IPS-NIHi7 (cell line): Measurements from ENCODE around the gene PIK3CB.
"Not testable (repeated sequence)": the region's sequence is repeated elsewhere in the genome, so short reads cannot be mapped to it uniquely, and the experiment has no call there.

Experiments used
- DNase-seq: peaks from one replicate; pipeline ENCODE4 v3.0.0; 2012; ENCODE audit warnings: mixed read lengths; ENCODE audit errors: extremely low spot score

Gene PIK3CB

DNA sequence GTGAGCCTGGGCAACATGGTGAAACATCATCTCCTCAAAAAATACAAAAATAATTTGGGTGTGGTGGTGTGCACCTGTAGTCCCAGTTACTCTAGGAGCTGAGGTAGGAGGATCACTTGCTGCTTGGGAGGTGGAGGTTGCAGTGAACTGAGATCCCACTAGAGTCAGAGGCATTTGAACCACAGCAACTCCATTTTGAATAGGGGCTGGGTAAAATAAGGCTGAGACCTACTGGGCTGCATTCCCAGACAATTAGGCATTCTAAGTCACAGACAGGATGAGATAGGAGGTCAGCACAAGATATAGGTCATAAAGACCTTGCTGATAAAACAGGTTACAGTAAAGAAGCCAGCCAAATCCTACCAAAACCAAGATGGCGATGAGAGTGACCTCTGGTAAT lies 12.1 kb upstream of the PIK3CB start:
- DNase-seq: not testable (repeated sequence)

GRCh38 chr3:138846262-138846791 lies 11.6 kb upstream of the PIK3CB start:
- no peak for DNase-seq

- DNase-seq: peak; percentile 35
Observed at GRCh38 chr3:138845771-138846173, 11.0 kb upstream of the PIK3CB start.

- no peak for DNase-seq
Observed at GRCh38 chr3:138845181-138845601, 10.5 kb upstream of the PIK3CB start.

DNA sequence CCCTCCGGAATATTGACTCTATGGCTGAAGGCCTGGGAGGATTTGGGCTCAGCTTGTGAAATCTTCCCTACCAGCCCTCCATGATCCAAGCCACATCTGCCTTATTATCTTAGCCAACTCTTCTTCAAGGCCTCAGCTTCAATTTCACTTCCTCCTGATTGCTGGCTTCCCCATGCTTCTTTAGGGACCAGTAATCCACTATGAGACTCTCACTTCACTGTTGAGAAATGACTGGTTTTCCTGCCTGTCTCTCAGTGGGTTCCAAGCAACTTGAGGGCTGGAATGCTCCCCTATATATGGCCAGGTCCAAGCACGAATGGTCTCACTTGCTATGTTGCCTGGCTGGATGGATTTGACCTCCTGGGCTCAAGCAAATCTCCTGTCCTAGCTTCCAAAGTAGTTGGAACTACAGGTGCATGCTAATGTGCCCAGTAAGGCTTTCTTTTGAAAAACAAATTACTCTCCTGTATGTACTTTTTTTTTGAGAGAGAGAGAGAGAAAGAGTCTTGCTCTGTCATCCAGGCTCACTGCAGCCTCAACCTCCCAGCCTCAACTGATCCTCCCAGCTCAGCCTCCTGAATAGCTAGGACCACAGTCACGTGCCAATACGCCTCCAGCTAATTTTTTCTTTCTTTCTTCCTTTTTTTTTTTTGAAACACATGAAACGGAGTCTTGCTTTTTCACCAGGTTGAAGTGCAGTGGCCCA lies 7.9 kb upstream of the PIK3CB start:
- no peak for DNase-seq

- DNase-seq: not testable (repeated sequence)
Observed at GRCh38 chr3:138838385-138838784, 3.7 kb upstream of the PIK3CB start.

GRCh38 chr3:138835846-138836245 lies 1.1 kb upstream of the PIK3CB start:
- DNase-seq: not testable (repeated sequence)

DNA sequence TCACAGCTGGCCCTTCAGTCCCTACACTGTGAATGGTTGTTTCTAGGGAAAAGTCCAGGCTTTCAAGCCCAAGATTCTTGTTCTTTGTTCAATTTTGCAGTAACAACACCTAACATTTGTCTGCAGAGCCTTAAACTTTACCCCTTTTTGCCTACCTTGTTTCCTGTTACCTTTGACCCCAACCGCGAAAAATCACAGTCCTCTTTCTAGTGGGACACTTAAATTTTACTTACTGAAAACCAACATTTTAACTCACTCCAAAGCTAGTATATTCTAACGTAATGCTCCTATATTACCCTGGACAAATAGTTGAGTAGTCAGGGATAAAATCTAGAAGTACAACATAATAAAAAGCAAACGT lies 649 bp upstream of the PIK3CB start:
- no peak for DNase-seq

DNA sequence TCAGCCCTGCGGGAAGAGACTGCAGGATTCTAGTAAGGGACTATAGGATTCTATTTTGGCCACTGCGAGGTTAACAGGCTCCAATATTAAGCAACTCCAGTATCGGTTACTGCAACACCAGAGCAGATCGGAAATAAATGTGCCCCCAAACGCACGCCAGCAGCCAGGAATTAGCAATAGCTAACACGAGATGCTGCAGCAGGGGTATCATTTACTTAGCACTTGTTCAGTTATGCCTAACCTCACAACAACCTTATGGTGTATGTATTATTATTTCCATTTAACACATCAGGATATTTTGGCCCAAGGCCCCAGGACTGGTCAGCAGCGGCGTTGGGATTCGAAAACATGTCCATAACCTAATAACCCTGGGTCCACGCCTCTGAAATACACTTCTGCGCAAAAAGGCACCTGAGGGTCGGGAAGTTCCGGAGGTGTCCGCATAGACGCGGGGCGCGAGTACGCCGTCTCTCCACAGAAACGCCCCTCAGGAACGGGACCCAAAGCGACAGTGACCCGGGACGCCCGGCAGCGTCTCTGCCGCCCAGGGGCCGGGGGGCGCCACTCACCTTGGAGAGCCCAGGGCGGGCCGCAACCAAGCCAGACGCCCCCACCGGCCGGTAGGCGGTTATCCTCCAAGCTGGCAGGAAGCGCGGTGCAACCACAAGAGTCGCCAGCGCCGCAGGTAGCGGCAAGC lies 681 bp downstream of the PIK3CB start:
- DNase-seq: peak; percentile 64

DNA sequence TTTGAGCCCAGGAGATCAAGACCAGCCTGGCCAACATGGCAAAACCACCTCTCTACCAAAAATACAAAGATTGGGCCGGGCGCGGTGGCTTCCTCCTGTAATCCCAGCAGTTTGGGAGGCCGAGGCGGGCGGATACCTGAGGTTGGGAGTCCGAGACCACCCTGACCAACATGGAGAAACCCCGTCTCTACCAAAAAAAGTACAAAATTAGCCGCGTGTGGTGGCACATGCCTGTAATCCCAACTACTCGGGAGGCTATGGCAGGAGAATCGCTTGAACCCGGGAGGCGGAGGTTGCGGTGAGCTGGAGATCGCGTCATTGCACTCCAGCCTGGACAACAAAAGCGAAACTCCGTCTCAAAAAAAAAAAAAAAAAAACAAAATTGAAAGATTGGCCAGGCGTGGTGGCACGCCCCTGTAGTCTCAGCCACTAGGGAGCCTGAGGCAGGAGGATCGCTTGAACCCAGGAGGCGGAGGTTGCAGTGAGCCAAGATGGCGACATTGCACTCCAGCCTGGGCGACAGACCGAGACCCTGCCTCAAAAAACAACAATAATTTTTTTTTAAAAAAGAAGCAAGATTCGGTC lies 2.2 kb downstream of the PIK3CB start:
- not testable (repeated sequence) for DNase-seq

DNA sequence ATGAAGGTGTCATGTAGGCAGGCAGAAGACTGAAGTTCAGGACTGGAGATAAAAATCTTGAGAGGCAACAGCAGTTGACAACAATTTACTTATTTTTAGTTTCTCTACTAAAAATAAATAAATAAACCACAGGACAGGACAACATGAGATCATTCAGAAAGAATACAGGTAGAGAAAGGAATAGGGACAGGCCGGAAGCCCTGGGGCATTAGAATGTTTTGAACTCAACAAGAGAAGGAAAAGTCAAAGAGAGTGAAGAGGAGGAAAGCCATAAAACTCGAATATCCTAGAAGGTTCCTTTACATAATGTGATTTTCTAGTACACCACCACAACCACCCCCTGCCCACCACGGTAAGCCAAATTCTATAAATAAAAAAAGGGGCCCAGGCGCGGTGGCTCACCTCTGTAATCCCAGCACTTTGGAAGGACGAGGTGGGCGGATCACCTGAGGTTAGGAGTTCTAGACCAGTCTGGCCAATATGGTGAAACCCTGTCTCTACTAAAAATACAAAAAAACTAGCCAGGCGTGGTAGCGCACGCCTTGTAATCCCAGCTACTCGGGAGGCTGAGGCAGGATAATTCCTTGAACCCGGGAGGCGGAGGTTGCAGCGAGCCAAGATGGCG lies 4.7 kb downstream of the PIK3CB start:
- DNase-seq: no peak

DNA sequence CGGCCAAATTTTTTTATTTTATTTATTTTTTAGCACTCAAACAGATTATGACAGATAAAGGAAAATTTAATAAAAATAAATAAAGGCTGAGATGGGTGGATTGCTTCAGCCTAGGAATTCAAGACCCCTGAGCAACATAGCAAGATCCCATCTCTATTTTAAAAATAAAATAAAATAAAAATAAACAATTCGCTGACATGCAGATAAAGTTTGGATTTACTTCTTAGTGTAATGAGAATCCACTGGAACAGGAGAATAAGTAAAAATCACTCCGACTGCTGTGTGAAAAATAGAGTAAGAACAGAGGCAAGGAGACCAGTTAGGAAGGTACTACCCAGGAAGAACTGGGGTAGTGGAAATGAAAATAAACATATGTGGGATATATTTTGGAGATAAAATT lies 5.6 kb downstream of the PIK3CB start:
- no peak for DNase-seq

DNA sequence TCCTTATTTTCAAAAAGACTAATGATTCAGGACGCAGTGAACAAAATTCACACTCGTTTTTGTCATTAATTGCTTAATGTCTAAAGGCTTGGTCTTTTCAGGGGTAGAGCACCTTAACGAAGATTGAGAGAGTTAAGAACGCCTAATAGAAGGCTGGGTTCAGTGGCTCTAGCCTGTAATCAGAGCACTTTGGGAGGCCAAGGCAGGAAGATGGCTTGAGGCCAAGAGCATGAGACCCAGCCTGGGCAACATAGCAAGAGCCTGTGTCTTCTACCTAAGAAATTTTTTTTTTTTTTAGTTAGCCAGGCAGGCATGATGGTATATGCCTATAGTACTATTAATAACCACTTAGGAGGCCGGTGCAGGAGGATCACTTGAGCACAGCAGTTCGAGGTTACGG lies 7.5 kb downstream of the PIK3CB start:
- DNase-seq: no peak

DNA sequence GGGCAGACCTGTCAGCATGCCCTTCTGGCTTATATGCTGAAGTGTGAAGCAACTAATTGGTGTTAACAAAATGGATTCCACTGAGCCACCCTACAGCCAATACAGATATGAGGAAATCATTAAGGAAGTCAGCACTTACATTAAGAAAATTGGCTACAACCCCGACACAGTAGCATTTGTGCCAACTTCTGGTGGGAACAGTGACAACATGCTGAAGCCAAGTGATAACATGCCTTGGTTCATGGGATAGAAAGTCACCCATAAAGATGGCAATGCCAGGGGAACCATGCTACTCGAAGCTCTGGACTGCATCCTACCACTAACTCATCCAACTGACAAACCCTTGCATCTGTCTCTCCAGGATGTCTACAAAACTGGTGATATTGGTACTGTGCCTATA lies 9.4 kb downstream of the PIK3CB start:
- DNase-seq: no peak

DNA sequence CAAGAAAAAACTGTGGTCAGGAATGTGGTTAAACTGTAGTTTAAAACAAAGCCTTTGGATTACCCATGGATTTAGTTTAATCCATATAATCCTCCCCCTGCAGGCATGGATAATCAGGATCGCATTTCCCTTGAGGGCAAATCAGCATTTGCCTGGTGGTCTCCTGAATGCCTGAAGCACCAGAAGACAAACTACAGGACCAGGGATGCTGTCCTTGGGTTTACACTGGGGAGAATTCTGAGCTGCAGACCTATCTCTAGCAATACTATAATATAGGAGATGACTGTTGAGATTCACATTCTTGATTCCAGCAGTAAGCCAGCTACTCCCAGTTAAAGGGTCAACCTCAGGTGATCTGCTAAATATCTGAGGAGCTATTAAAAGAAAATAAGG lies 10.6 kb downstream of the PIK3CB start:
- peak; percentile 43 for DNase-seq

GRCh38 chr3:138820379-138820778 lies 14.3 kb downstream of the PIK3CB start:
- DNase-seq: not testable (repeated sequence)

DNA sequence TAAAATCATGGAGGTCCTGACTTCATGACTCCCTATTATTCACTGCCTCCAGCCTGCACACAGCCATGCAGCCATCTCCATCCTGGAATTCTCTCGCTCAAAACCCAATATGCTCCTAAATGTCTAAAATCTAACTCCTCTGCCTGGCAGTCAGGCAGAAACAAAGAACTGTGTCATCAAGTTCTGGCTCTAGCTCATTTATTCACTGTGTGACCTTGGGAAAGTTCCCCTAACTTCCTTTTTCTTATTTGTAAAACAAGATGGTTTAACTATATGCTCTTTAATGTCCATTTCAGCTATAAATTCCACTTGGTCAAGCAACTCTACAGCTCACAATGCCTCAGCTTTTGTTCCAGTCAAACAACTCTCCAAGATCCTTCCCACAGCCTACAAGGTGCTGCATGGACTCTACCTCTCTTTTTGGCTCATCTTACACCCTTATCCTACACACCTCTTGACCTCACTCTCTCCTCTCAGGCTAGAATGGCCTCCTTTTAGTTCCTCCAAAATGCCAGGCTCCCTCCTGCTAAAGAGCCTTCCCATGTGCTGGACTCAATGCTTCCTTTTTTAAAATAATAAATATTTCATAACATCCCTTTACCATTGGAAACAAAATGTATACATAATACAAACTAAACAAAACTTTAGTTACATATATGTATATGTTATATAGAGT lies 16.4 kb downstream of the PIK3CB start:
- DNase-seq: no peak

- no peak for DNase-seq
Observed at GRCh38 chr3:138817695-138818094, 17.0 kb downstream of the PIK3CB start.

GRCh38 chr3:138812806-138813205 lies 21.9 kb downstream of the PIK3CB start:
- DNase-seq: no peak

- no peak for DNase-seq
Observed at GRCh38 chr3:138809500-138810256, 25.1 kb downstream of the PIK3CB start.
